Measurements from ENCODE around the gene CD81. TPM values are rescaled to one million over a fixed set of nuclear protein-coding genes. Genes with fewer than 3 reads are reported as not detected.

Gene CD81
- total and polyA plus RNA-seq, 9 of the 15 experiments (the other 6 are each of a cell fraction or from before 2014, with no cell fraction given), result 2.4 to 189 (median 61.7) TPM

DNA sequence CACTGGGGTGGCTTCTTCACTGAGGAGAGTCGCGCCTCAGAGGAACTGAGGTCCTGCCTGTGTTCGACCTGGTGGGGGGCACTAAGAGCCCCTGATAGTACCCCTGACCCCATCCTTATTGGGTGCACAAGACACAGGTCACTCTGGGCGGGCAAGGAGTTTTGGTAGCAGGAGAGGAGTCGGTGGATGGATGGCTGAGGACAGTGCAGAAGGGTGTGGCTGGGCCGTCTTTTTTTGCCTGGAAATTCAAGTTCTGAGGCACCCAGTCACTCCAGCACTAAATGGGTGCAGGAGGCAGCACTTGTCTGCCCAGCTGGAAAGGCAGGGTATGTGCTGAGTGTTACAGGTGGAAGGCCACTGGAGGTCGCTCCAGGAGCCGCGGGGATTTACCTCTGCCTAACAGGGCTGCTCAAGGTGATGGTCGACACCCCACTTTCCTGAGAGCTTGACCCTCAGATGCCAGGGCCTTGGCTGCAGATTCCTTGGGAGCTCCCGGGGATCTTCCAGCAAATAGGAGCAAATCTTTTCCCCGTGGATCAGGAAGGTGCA lies 24.4 kb downstream of the CD81 start:
- ATAC-seq (no peak), DNase-seq (ENCODE audit: extremely low read depth in 1 of 4, low spot score in 3 of 4) (peak in 1 of 4 experiments; percentile 38), FAIRE-seq (no peak)
- POLR2A ChIA-PET, result interaction anchor here (0.6 to 2.3 kb wide), 7 partner anchors 11 to 366 kb away, joined by 3 to 11 read pairs (median 3); partner anchors contain the start of gene CD81
- H3K4me2 ChIP-seq (ENCODE audit: insufficient read depth, low read length), result peak overlapping the region; percentile 95
- peaks cover 38% of the 10 kb centered on the region; the same call in 1 of the 3 replicates for H3K36me3 ChIP-seq (ENCODE audit: control insufficient read depth, insufficient read depth, low read length)
- no peaks in the 10 kb centered on the region for H3K9me1 ChIP-seq (ENCODE audit: control insufficient read depth, insufficient read depth, low read length)
- intact Hi-C loops (cut with micrococcal nuclease) (loop anchor here (5.0 kb wide), 1 partner anchor 94 kb away; no protein-coding TSS in a partner anchor), in situ Hi-C loops (cut with MboI) (no loop called here)
- H3K4me1 ChIP-seq (replicated peaks in 1 of 2; ENCODE audit: control insufficient read depth in 2 of 2, insufficient read depth in 2 of 2, low read length in 2 of 2), result peaks cover 12 to 74% of the 10 kb centered on the region in 2 experiments; a peak in 4 of 5 replicates
- H3K27me3 ChIP-seq (ENCODE audit: control insufficient read depth in 2 of 2, insufficient read depth in 2 of 2, low read length in 2 of 2), result peaks cover 0 to under 1% of the 10 kb centered on the region in 2 experiments; a peak in 1 of 5 replicates
- TF ChIP-seq, protein P1, sequence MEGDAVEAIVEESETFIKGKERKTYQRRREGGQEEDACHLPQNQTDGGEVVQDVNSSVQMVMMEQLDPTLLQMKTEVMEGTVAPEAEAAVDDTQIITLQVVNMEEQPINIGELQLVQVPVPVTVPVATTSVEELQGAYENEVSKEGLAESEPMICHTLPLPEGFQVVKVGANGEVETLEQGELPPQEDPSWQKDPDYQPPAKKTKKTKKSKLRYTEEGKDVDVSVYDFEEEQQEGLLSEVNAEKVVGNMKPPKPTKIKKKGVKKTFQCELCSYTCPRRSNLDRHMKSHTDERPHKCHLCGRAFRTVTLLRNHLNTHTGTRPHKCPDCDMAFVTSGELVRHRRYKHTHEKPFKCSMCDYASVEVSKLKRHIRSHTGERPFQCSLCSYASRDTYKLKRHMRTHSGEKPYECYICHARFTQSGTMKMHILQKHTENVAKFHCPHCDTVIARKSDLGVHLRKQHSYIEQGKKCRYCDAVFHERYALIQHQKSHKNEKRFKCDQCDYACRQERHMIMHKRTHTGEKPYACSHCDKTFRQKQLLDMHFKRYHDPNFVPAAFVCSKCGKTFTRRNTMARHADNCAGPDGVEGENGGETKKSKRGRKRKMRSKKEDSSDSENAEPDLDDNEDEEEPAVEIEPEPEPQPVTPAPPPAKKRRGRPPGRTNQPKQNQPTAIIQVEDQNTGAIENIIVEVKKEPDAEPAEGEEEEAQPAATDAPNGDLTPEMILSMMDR (IDR thresholded peaks at IDR 0.05 in 2 of 3, conservative IDR thresholded peaks at IDR 0.05 in 1 of 3; ENCODE audit: insufficient read depth in 2 of 3, low read depth in 1 of 3, low read length in 3 of 3), result peak; percentile 34 to 50 (median 47)
- no peak for TF ChIP-seq HEY1 (CRISPR knock-in tag; IDR thresholded peaks at IDR 0.05; ENCODE audit: borderline replicate concordance)
- peak overlapping the region; percentile 77; the same call in 1 of the 3 replicates for H3K27ac ChIP-seq (ENCODE audit: extremely low read depth, low read depth, low read length)
- H3K79me2 ChIP-seq (ENCODE audit: control insufficient read depth, insufficient read depth, low read length), result peaks cover 28% of the 10 kb centered on the region
- H3K9me3 ChIP-seq (replicated peaks; ENCODE audit: control insufficient read depth, insufficient read depth, low read depth, low read length), result no peaks in the 10 kb centered on the region
- WGBS (ENCODE audit: insufficient coverage, low coverage, missing lambda C conversion rate), result 17% methylated on average over 11 of the region's 12 CpGs
- H4K20me1 ChIP-seq (replicated peaks; ENCODE audit: control insufficient read depth, insufficient read depth, low read length), result no peaks in the 10 kb centered on the region; the same call in 1 of the 2 replicates
- H3K4me3 ChIP-seq, result peak overlapping the region; percentile 87
- H3K9ac ChIP-seq (ENCODE audit: insufficient read depth in 1 of 2, low read depth in 2 of 2, low read length in 2 of 2), result peak overlapping the region; percentile 94 to 95
- BruUV-seq (replicated peaks), result no TSS peak
- H2AFZ ChIP-seq (ENCODE audit: low read depth, low read length), result no peak overlapping the region
- CTCF ChIA-PET (ENCODE audit: low intra/inter-chr PET ratio), result interaction anchor here (1.6 kb wide), 1 partner anchor 20 kb away, joined by 3 read pairs; no protein-coding TSS in a partner anchor
